RWPE1 (cell line): ENCODE results near the gene SRP54.

Source experiments
- CTCF ChIA-PET: fragments of 350-600 bp; sonication (Branson Sonifier 250); formaldehyde crosslinking; extraction: SDS; loops from one replicate; lab custom pipeline; 2021; lab: Yijun Ruan, JAX
- POLR2A ChIA-PET: fragments of 400-600 bp; formaldehyde crosslinking; extraction: SDS; loops from one replicate; lab custom pipeline; 2020; ENCODE audit warnings: antibody characterized with exemption; ENCODE audit not compliant: low non-redundant PET; lab: Yijun Ruan, JAX
- DNase-seq: peaks from one replicate; pipeline ENCODE4 v3.0.0; 2012; ENCODE audit warnings: low spot score
- H3K27ac ChIP-seq: fragments of 450-650 bp; 2 replicates; pipeline ENCODE4 v1.5.1; 2017
- TF ChIP-seq, protein P1 (sequence below): fragments of 450-650 bp; conservative IDR thresholded peaks from 2 replicates; pipeline ENCODE4 v1.5.1; 2017; ENCODE audit warnings: low read depth, mild to moderate bottlenecking

SRP54 gene

GRCh38 chr14:35068238-35069012 is 85.6 kb downstream of the SRP54 start:
- ChIA-PET CTCF (interaction anchor here (0.7 to 0.8 kb wide), 2 partner anchors 9 to 75 kb away, joined by 3 to 5 read pairs; no protein-coding TSS in a partner anchor), POLR2A (no interaction called here)
- TF ChIP-seq, protein P1, sequence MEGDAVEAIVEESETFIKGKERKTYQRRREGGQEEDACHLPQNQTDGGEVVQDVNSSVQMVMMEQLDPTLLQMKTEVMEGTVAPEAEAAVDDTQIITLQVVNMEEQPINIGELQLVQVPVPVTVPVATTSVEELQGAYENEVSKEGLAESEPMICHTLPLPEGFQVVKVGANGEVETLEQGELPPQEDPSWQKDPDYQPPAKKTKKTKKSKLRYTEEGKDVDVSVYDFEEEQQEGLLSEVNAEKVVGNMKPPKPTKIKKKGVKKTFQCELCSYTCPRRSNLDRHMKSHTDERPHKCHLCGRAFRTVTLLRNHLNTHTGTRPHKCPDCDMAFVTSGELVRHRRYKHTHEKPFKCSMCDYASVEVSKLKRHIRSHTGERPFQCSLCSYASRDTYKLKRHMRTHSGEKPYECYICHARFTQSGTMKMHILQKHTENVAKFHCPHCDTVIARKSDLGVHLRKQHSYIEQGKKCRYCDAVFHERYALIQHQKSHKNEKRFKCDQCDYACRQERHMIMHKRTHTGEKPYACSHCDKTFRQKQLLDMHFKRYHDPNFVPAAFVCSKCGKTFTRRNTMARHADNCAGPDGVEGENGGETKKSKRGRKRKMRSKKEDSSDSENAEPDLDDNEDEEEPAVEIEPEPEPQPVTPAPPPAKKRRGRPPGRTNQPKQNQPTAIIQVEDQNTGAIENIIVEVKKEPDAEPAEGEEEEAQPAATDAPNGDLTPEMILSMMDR: no peak
- no peak for DNase-seq
- no peak overlapping the region for H3K27ac ChIP-seq

DNA sequence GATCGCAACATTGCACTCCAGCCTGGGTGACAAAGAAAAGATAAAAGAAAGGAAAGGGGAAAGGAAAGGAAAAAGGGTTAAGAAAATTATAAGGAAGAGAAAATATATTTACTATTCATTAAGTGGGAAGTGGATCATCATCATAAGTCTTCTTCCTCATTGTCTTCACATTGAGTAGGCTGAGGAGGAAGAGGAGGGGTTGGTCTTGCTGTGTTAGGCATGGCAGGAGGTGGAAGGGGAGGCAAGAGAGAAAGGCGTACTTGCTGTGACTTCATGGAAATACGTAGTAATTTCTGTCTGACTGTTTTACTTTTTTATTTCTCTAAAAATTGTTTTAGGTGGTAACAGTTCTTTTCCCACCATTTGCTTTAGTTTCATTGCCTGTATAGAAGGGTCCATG is 89.4 kb downstream of the SRP54 start:
- TF ChIP-seq, protein P1: no peak
- ChIA-PET CTCF (no interaction called here), POLR2A (no interaction called here)
- DNase-seq: no peak
- H3K27ac ChIP-seq: no peak overlapping the region

DNA sequence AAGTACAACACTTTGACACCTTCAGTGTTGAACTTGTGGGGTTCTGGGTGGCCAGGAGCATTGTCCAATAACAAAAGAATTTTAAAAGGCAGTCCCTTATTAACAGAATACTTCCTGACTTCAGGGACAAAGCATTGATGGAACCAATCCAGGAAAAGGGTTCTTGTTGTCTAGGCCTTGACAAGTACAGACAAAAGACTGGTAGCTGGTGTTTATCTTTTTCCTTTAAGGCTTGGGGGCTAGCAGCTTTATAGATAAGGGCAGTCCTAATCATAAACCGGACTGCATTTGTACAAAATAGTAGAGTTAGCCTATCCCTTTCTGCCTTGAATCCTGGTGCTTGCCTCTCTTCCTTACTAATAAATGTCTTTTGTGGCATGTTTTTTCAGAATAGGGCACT is 90.7 kb downstream of the SRP54 start:
- DNase-seq: no peak
- CTCF ChIA-PET: no interaction called here
- TF ChIP-seq, protein P1: no peak
- POLR2A ChIA-PET: no interaction called here
- H3K27ac ChIP-seq: no peak overlapping the region

GRCh38 chr14:35078082-35078481 is 95.3 kb downstream of the SRP54 start:
- DNase-seq: no peak
- H3K27ac ChIP-seq: no peak overlapping the region
- TF ChIP-seq, protein P1: no peak
- POLR2A ChIA-PET: no interaction called here
- CTCF ChIA-PET: interaction anchor here (0.5 to 0.6 kb wide), 2 partner anchors 64 to 1299 kb away, joined by 3 read pairs; no protein-coding TSS in a partner anchor
